Vagina (tissue), 2 donors: ENCODE results near the gene MVK. TPM values are rescaled to one million over a fixed set of nuclear protein-coding genes. Genes with fewer than 3 reads are reported as not detected.

ENCODE experiments used
- DNase-seq, 2 donors: peaks; one replicate each; pipeline ENCODE4 v3.0.0-alpha.2; 2017; ENCODE audit errors: extremely low spot score in 2 of 2
- H3K27ac ChIP-seq: fragments of 200-600 bp; sonication (generic); one replicate; pipeline ENCODE4 v1.5.1; 2019
- H3K27me3 ChIP-seq: fragments of 200-600 bp; sonication (generic); one replicate; pipeline ENCODE4 v1.5.1; 2019
- H3K36me3 ChIP-seq, 2 donors: fragments of 200-600 bp; sonication (generic); one replicate each; pipeline ENCODE4 v1.5.1; 2017 to 2019
- H3K4me1 ChIP-seq: fragments of 200-600 bp; sonication (generic); one replicate; pipeline ENCODE4 v1.5.1; 2019
- H3K4me3 ChIP-seq, 2 donors: fragments of 200-600 bp; sonication (generic); 1 replicate in 1 of 2; 2 replicates in 1 of 2; pipeline ENCODE4 v1.5.1; 2016 to 2019
- H3K9me3 ChIP-seq: fragments of 200-600 bp; sonication (generic); one replicate; pipeline ENCODE4 v1.5.1; 2019
- CTCF ChIP-seq, 3 experiments: fragments of 450-650 bp in 2 of 3; fragments of 200-600 bp in 1 of 3; sonication (generic) in 1 of 3; IDR thresholded peaks; one replicate each; pipeline ENCODE4 v1.5.1; 2017 to 2019; ENCODE audit warnings: antibody characterized with exemption in 3 of 3, mild to moderate bottlenecking in 2 of 3, moderate library complexity in 2 of 3
- POLR2A ChIP-seq, 2 donors: fragments of 450-650 bp; IDR thresholded peaks; one replicate each; pipeline ENCODE4 v1.6.1; 2017; ENCODE audit warnings: antibody characterized with exemption in 2 of 2, mild to moderate bottlenecking in 2 of 2, moderate library complexity in 2 of 2
- POLR2AphosphoS5 ChIP-seq, 2 donors: sonication (generic); formaldehyde crosslinking; IDR thresholded peaks; one replicate each; pipeline ENCODE4 v1.9.0; 2017; ENCODE audit warnings: antibody characterized with exemption in 2 of 2, mild to moderate bottlenecking in 2 of 2, low read depth in 1 of 2; ENCODE audit not compliant: insufficient read depth in 1 of 2
- intact Hi-C: fragments of 100-400 bp; cut with DNase I; formaldehyde crosslinking; loops from one replicate; pipeline ENCODE4 v1.15.1; 2023
- total RNA-seq: library from RNA; depleted of rRNA; stranded (reverse); fragments of >200 nt; gene quantifications from one replicate; pipeline ENCODE4 v1.2.3, GENCODE V29; 2016

MVK gene
- total RNA-seq, 1 donor from 2014 or later = 24.1 TPM

DNA sequence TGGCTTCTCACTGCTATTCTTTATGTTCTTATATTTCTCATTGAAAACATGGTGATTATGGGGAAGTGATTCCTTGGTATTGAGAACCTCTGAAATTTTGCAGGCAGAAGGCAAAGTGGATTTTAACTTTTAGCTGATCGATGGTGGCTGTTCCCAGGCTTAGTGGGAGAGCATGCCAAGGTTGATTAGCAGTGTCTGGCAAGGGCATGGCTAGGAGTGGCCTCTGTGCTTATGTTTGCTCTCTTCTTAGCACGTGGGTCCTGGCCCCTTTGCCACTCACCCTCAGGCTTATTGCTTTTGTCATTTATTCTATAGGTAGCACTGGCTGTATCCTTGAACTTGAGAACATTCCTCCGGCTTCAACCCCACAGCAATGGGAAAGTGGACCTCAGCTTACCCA lies 2.1 kb downstream of the MVK start:
- Histone ChIP-seq H3K4me1 (peaks cover 27% of the 10 kb centered on the region), H3K27ac (no peak overlapping the region), H3K4me3 (no peak overlapping the region), H3K36me3 (peaks cover 0 to 43% of the 10 kb centered on the region in 2 donors), H3K27me3 (no peaks in the 10 kb centered on the region), H3K9me3 (no peaks in the 10 kb centered on the region)
- intact Hi-C loops = no loop called here
- no peak for TF ChIP-seq POLR2A (IDR thresholded peaks at IDR 0.05)
- TF ChIP-seq POLR2AphosphoS5 (IDR thresholded peaks at IDR 0.05; ENCODE audit: insufficient read depth in 1 of 2, low read depth in 1 of 2) = no peak
- DNase-seq = no peak

DNA sequence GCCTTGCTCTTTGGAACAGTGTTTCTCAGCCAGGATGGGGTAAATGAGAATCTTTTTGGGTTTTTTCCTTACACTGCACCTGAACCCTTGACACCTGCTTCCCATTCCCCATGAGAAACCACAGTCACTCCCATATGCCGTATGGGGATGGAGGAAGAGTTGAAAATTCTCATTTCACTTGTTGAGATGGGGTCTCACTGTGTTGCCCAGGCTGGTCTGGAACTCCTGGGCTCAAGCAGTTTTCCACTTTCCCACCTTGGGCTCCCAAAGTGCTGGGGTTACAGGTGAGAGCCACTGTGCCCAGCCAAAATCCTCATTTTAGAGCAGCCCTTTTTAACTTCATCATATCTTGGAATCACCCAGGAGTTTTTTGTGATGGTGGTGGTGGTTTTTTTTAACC lies 3.7 kb downstream of the MVK start:
- no peaks in the 10 kb centered on the region for H3K9me3 ChIP-seq
- no peak for DNase-seq
- peaks cover 23% of the 10 kb centered on the region for H3K4me1 ChIP-seq
- H3K36me3 ChIP-seq = peaks cover 0 to 46% of the 10 kb centered on the region in 2 donors
- TF ChIP-seq POLR2A (IDR thresholded peaks at IDR 0.05) (no peak), POLR2AphosphoS5 (IDR thresholded peaks at IDR 0.05; ENCODE audit: insufficient read depth in 1 of 2, low read depth in 1 of 2) (no peak), CTCF (IDR thresholded peaks at IDR 0.05) (no peak)
- no peak overlapping the region for H3K4me3 ChIP-seq
- H3K27ac ChIP-seq = no peak overlapping the region
- intact Hi-C loops = no loop called here
- no peaks in the 10 kb centered on the region for H3K27me3 ChIP-seq

- Histone ChIP-seq H3K36me3 (peaks cover 0 to 46% of the 10 kb centered on the region in 2 donors), H3K9me3 (no peaks in the 10 kb centered on the region), H3K4me3 (no peak overlapping the region), H3K4me1 (peaks cover 14% of the 10 kb centered on the region), H3K27ac (no peak overlapping the region), H3K27me3 (no peaks in the 10 kb centered on the region)
- DNase-seq = no peak
- TF ChIP-seq POLR2A (IDR thresholded peaks at IDR 0.05) (no peak), POLR2AphosphoS5 (IDR thresholded peaks at IDR 0.05; ENCODE audit: insufficient read depth in 1 of 2, low read depth in 1 of 2) (no peak), CTCF (IDR thresholded peaks at IDR 0.05) (no peak)
- intact Hi-C loops = no loop called here
Measured at GRCh38 chr12:109578330-109578927, 4.8 kb downstream of the MVK start.

GRCh38 chr12:109579639-109580038 lies 6.0 kb downstream of the MVK start:
- no peaks in the 10 kb centered on the region for H3K27me3 ChIP-seq
- H3K36me3 ChIP-seq = peaks cover 0 to 58% of the 10 kb centered on the region in 2 donors
- H3K9me3 ChIP-seq = no peaks in the 10 kb centered on the region
- intact Hi-C loops = no loop called here
- no peak overlapping the region for H3K4me3 ChIP-seq
- no peak for TF ChIP-seq CTCF (IDR thresholded peaks at IDR 0.05)
- no peak for DNase-seq
- H3K27ac ChIP-seq = no peak overlapping the region
- H3K4me1 ChIP-seq = peaks cover 6% of the 10 kb centered on the region

DNA sequence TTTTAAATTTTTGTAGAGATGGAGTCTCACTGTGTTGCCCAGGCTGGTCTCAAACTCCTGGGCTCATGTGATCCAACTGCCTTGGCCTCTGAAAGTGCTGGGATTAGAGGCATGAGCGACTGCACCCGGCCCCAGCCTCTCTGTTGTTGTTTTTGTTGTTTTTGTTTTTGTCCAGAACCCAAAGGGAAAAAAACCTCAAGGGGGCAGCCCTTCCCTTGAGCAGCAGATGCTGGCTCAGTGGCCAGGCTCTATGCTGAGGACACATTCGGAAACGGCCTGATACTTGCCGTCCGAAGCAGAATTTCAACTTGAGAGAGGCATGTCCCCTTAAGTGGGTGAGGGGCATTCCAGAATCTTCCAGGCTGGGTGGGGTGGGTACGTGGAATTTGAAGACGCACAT lies 6.7 kb downstream of the MVK start:
- no peak for DNase-seq
- intact Hi-C loops = no loop called here
- TF ChIP-seq POLR2A (IDR thresholded peaks at IDR 0.05) (no peak), POLR2AphosphoS5 (IDR thresholded peaks at IDR 0.05; ENCODE audit: insufficient read depth in 1 of 2, low read depth in 1 of 2) (no peak), CTCF (IDR thresholded peaks at IDR 0.05) (no peak)
- no peak overlapping the region for H3K27ac ChIP-seq
- H3K4me1 ChIP-seq = no peaks in the 10 kb centered on the region
- H3K4me3 ChIP-seq = no peak overlapping the region
- no peaks in the 10 kb centered on the region for H3K27me3 ChIP-seq
- peaks cover 0 to 58% of the 10 kb centered on the region in 2 donors for H3K36me3 ChIP-seq
- no peaks in the 10 kb centered on the region for H3K9me3 ChIP-seq
